OCI-LY7 (cell line): ENCODE data around the gene IER5L.

Experiments used
- EZH2phosphoT487 ChIP-seq: fragments of 200-600 bp; sonication (generic); IDR thresholded peaks from 2 replicates; pipeline ENCODE4 v1.6.1; 2018; ENCODE audit warnings: low read depth, borderline replicate concordance, mild to moderate bottlenecking, mixed run types, antibody characterized with exemption, low read length, moderate library complexity, mixed read lengths
- TF ChIP-seq, protein P1 (sequence below): fragments of 200-600 bp; sonication (generic); conservative IDR thresholded peaks from 2 replicates; pipeline ENCODE4 v1.5.1; 2014; ENCODE audit warnings: mild to moderate bottlenecking, antibody characterized with exemption, low read length, moderate library complexity, mixed read lengths

GRCh38 chr9:129145316-129145715 lies 32.7 kb downstream of the IER5L start:
- TF ChIP-seq, protein P1, sequence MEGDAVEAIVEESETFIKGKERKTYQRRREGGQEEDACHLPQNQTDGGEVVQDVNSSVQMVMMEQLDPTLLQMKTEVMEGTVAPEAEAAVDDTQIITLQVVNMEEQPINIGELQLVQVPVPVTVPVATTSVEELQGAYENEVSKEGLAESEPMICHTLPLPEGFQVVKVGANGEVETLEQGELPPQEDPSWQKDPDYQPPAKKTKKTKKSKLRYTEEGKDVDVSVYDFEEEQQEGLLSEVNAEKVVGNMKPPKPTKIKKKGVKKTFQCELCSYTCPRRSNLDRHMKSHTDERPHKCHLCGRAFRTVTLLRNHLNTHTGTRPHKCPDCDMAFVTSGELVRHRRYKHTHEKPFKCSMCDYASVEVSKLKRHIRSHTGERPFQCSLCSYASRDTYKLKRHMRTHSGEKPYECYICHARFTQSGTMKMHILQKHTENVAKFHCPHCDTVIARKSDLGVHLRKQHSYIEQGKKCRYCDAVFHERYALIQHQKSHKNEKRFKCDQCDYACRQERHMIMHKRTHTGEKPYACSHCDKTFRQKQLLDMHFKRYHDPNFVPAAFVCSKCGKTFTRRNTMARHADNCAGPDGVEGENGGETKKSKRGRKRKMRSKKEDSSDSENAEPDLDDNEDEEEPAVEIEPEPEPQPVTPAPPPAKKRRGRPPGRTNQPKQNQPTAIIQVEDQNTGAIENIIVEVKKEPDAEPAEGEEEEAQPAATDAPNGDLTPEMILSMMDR, result no peak
- no peak for TF ChIP-seq EZH2phosphoT487
